Gastroesophageal sphincter (tissue), 3 donors: ENCODE results near the gene STARD13.

Source experiments
- EP300 ChIP-seq: sonication (generic); formaldehyde crosslinking; IDR thresholded peaks from one replicate; pipeline ENCODE4 v1.6.1; 2017; ENCODE audit warnings: antibody characterized with exemption, mild to moderate bottlenecking
- POLR2A ChIP-seq, 2 donors: fragments of 450-650 bp; IDR thresholded peaks; one replicate each; pipeline ENCODE4 v1.6.1; 2017; ENCODE audit warnings: antibody characterized with exemption in 2 of 2, mild to moderate bottlenecking in 2 of 2, moderate library complexity in 1 of 2
- POLR2AphosphoS5 ChIP-seq: sonication (generic); formaldehyde crosslinking; IDR thresholded peaks from one replicate; pipeline ENCODE4 v1.6.1; 2017; ENCODE audit warnings: antibody characterized with exemption
- TF ChIP-seq, protein P1 (sequence below), 4 experiments: fragments of 200-600 bp in 2 of 4; fragments of 450-650 bp in 2 of 4; sonication (generic) in 1 of 4; IDR thresholded peaks; one replicate each; pipeline ENCODE4 v1.5.1; 2017 to 2019; ENCODE audit warnings: antibody characterized with exemption in 4 of 4, mild to moderate bottlenecking in 2 of 4, moderate library complexity in 2 of 4

DNA sequence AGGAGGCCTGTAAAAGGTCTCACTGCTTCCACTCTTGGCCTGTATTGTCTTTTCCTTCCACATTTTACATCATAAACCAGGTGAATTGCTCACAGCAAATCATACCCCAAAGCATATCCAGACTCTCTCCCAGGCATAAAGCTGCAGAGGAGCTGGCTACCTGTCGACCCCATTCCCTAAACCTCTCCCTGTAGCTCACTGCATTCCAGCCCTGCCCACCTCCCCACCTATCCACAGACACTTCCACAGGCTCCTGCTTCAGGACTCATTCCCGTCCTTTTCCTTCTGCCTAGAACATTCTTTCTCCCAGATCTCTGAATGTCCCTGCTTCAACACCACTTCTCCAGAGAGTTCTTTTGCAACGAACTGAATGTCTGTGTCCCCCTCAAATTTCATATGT lies 46.4 kb upstream of the STARD13 start:
- TF ChIP-seq, protein P1, sequence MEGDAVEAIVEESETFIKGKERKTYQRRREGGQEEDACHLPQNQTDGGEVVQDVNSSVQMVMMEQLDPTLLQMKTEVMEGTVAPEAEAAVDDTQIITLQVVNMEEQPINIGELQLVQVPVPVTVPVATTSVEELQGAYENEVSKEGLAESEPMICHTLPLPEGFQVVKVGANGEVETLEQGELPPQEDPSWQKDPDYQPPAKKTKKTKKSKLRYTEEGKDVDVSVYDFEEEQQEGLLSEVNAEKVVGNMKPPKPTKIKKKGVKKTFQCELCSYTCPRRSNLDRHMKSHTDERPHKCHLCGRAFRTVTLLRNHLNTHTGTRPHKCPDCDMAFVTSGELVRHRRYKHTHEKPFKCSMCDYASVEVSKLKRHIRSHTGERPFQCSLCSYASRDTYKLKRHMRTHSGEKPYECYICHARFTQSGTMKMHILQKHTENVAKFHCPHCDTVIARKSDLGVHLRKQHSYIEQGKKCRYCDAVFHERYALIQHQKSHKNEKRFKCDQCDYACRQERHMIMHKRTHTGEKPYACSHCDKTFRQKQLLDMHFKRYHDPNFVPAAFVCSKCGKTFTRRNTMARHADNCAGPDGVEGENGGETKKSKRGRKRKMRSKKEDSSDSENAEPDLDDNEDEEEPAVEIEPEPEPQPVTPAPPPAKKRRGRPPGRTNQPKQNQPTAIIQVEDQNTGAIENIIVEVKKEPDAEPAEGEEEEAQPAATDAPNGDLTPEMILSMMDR (IDR thresholded peaks at IDR 0.05): no peak
- TF ChIP-seq POLR2A (IDR thresholded peaks at IDR 0.05): no peak
- TF ChIP-seq POLR2AphosphoS5: no peak
- TF ChIP-seq EP300: no peak
